ENCODE measurements around the gene CEP104.

- TF ChIP-seq OSR1 (CRISPR knock-in tag; IDR thresholded peaks at IDR 0.05) (no peak), TSHZ2 (CRISPR knock-in tag; IDR thresholded peaks at IDR 0.05) (no peak), GLIS3 (CRISPR knock-in tag; IDR thresholded peaks at IDR 0.05) (no peak), POU6F1 (CRISPR knock-in tag; IDR thresholded peaks at IDR 0.05; ENCODE audit: borderline replicate concordance, low read depth) (no peak), ZFP3 (CRISPR knock-in tag; IDR thresholded peaks at IDR 0.05) (no peak), ZNF565 (CRISPR knock-in tag; conservative IDR thresholded peaks at IDR 0.05; ENCODE audit: low read depth) (no peak)
These were observed 14.4 kb upstream of the CEP104 start for GRCh38 chr1:3871451-3871805.
